Urinary bladder (tissue), 4 donors: Measurements from ENCODE around the gene RFX6. TPM values are rescaled to one million over a fixed set of nuclear protein-coding genes. Genes with fewer than 3 reads are reported as not detected.

Experiments
- DNase-seq: peaks from one replicate; pipeline ENCODE4 v3.0.0-alpha.2; 2015; ENCODE audit errors: extremely low spot score
- H3K27ac ChIP-seq: one replicate; pipeline ENCODE4 v1.5.1; 2013; ENCODE audit warnings: low read depth, mild to moderate bottlenecking, moderate library complexity
- H3K36me3 ChIP-seq: one replicate; pipeline ENCODE4 v1.6.1; 2013; ENCODE audit warnings: mild to moderate bottlenecking, moderate library complexity; ENCODE audit not compliant: insufficient read depth
- H3K4me1 ChIP-seq: one replicate; pipeline ENCODE4 v1.6.1; 2013; ENCODE audit warnings: mild to moderate bottlenecking, moderate library complexity; ENCODE audit not compliant: insufficient read depth
- H3K4me3 ChIP-seq: one replicate; pipeline ENCODE4 v1.5.1; 2013; ENCODE audit warnings: low read depth, low read length
- WGBS: extraction: QIAGEN DNeasy Blood & Tissue Kit; methylation state at CpG from one replicate; pipeline ENCODE4 v1.1.7; 2013; 5-methylcytosine and 5-hydroxymethylcytosine counted together
- polyA plus RNA-seq: library from polyadenylated mRNA; stranded (reverse); fragments of 200-250 nt; gene quantifications from one replicate; pipeline ENCODE4 v1.2.3, GENCODE V29; 2013
- total RNA-seq: library from RNA; depleted of rRNA; stranded (reverse); fragments of >200 nt; gene quantifications from one replicate; pipeline ENCODE4 v1.2.3, GENCODE V29; 2014
- donor health status: healthy with polysubstance abuse.
- donor health status: healthy.

The RFX6 gene
- total and polyA plus RNA-seq, 2 donors, result 0.06 TPM; not detected in 1

GRCh38 chr6:116928677-116929076, 51.6 kb downstream of the RFX6 start:
- H3K36me3 ChIP-seq, result no peaks in the 10 kb centered on the region
- H3K4me3 ChIP-seq, result no peak overlapping the region
- DNase-seq, result no peak
- H3K27ac ChIP-seq, result no peak overlapping the region
- no peaks in the 10 kb centered on the region for H3K4me1 ChIP-seq
- WGBS, result 51% methylated on average over 6 of the region's 6 CpGs

- no peaks in the 10 kb centered on the region for H3K36me3 ChIP-seq
- DNase-seq, result no peak
- no peak overlapping the region for H3K4me3 ChIP-seq
- 58% methylated on average over 1 of the region's 1 CpG for WGBS
- no peak overlapping the region for H3K27ac ChIP-seq
- no peaks in the 10 kb centered on the region for H3K4me1 ChIP-seq
These were observed 52.8 kb downstream of the RFX6 start for GRCh38 chr6:116929825-116930224.

- DNase-seq, result no peak
These were observed 54.4 kb downstream of the RFX6 start for GRCh38 chr6:116931456-116931855.

DNA sequence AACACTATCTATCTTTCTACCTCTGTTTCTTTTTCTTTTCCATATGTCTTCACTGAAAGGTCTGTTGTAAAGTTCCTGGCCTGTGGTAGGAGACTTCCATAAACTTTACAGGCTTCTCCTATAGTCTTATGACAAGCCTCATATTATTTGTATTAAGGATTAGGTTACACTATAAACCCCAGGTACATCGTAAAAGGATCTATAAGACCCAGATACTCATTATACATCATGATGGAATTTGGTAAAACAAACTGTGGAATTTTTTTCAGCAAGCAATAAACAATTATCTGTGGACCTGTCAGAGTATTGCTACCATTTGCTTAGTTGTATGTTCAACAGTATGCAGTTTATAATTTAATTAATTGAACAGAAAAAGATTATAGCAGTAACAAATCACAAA, 55.5 kb downstream of the RFX6 start:
- Histone ChIP-seq H3K36me3 (no peaks in the 10 kb centered on the region), H3K4me3 (no peak overlapping the region), H3K27ac (no peak overlapping the region), H3K4me1 (no peaks in the 10 kb centered on the region)
- no peak for DNase-seq
- WGBS, result 31% methylated on average over 1 of the region's 1 CpG

More at GRCh38 chr6:116931456-116931855, 54.4 kb downstream of the RFX6 start:
- no peak overlapping the region for H3K4me3 ChIP-seq
- H3K27ac ChIP-seq, result no peak overlapping the region
- no peaks in the 10 kb centered on the region for H3K4me1 ChIP-seq
- H3K36me3 ChIP-seq, result no peaks in the 10 kb centered on the region

- Histone ChIP-seq H3K27ac (no peak overlapping the region), H3K4me1 (no peaks in the 10 kb centered on the region), H3K36me3 (no peaks in the 10 kb centered on the region), H3K4me3 (no peak overlapping the region)
- DNase-seq, result no peak
- WGBS, result 8% methylated on average over 2 of the region's 2 CpGs
These were observed 56.4 kb downstream of the RFX6 start for GRCh38 chr6:116933485-116933884.

GRCh38 chr6:116938305-116938704, 61.3 kb downstream of the RFX6 start:
- Histone ChIP-seq H3K4me1 (no peaks in the 10 kb centered on the region), H3K27ac (no peak overlapping the region), H3K36me3 (no peaks in the 10 kb centered on the region), H3K4me3 (no peak overlapping the region)
- WGBS, result 89% methylated on average over 8 of the region's 8 CpGs
- no peak for DNase-seq

DNA sequence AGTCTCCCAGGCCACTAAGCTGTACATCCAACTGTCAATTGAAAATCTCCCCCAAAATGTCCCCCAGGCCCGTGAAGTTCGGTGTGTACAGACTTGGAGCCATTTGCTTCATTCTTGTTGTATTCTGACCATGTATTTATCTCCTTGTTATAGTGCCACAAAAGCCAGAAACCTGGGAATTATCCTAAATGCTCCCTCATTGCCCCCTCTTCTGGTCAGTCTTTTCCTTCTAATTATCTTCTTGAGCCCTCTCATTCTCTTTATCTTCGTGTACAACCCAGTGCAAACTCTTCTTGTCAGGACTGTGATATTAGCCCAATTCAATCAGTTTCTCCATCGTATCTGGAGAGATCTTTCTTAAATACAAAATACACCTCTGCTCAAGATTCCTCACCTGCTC, 64.7 kb downstream of the RFX6 start:
- Histone ChIP-seq H3K4me3 (no peak overlapping the region), H3K27ac (no peak overlapping the region), H3K36me3 (no peaks in the 10 kb centered on the region), H3K4me1 (no peaks in the 10 kb centered on the region)
- no peak for DNase-seq
- WGBS, result 52% methylated on average over 4 of the region's 4 CpGs

- no peaks in the 10 kb centered on the region for H3K36me3 ChIP-seq
- H3K4me3 ChIP-seq, result no peak overlapping the region
- DNase-seq, result no peak
- H3K27ac ChIP-seq, result no peak overlapping the region
- no peaks in the 10 kb centered on the region for H3K4me1 ChIP-seq
- WGBS, result 41% methylated on average over 5 of the region's 5 CpGs
These were observed 68.8 kb downstream of the RFX6 start for GRCh38 chr6:116945809-116946208.

DNA sequence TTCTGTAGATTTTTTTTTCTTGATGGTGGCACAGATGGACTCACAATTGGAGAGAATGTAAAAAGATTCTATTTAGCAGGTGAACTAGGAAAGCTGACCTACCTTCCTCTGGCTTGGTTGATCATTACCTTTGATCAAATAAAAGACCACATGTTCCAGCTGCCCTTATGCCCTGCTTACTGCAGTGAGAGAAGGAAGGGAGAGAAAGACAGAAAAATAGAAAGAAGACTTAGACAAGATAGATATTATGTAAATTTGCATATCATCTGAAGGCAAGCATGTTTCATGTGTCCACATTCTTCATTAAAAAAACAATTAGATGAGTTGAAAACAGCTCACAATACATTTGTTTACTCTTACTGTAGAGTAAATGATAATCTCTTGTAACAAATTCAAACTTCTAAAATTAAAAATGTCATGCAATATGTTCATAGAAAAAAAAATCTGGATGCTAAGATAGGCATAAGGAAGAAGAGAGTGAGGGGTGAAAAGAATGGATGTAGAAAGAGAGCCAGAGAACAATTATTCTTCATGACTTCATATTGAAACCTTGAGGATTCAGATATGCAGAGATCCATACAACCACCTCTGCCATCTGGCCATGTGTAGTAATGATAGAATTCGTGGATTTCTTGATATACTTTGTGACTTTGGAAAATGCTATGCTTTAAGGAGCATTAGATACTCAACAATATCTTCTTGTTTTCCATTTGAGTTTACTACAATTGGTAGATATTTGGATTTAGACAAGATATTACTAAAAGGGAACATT, 71.7 kb downstream of the RFX6 start:
- 65% methylated on average over 1 of the region's 1 CpG for WGBS
- Histone ChIP-seq H3K4me1 (no peaks in the 10 kb centered on the region), H3K27ac (no peak overlapping the region), H3K4me3 (no peak overlapping the region), H3K36me3 (no peaks in the 10 kb centered on the region)
- no peak for DNase-seq

- DNase-seq, result no peak
- H3K27ac ChIP-seq, result no peak overlapping the region
- no peak overlapping the region for H3K4me3 ChIP-seq
- no peaks in the 10 kb centered on the region for H3K36me3 ChIP-seq
- H3K4me1 ChIP-seq, result no peaks in the 10 kb centered on the region
- 53% methylated on average over 2 of the region's 2 CpGs for WGBS
These were observed 72.9 kb downstream of the RFX6 start for GRCh38 chr6:116949964-116950363.

- Histone ChIP-seq H3K36me3 (no peaks in the 10 kb centered on the region), H3K4me3 (no peak overlapping the region), H3K27ac (no peak overlapping the region), H3K4me1 (no peaks in the 10 kb centered on the region)
- DNase-seq, result no peak
- 33% methylated on average over 2 of the region's 2 CpGs for WGBS
These were observed 77.3 kb downstream of the RFX6 start for GRCh38 chr6:116954335-116954734.

DNA sequence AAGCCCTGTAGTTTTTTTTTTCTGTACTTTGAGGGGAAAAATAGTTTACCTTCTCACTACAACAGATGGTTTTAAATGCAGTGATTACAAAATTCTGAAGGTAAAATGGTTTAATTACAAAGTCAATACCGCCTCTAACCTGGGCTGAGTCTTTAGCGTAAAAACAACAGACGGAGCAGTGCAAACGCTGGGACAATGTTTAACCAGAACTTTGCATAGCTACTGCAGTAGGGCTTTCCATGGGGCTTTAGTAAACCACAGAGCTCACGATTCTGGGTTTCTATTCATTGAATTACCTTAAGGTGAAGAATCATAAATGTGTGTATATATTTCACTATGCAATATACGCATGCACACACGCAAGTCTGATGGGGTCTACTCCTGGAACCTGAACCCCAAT, 77.9 kb downstream of the RFX6 start:
- DNase-seq, result no peak
- 72% methylated on average over 7 of the region's 7 CpGs for WGBS
- no peak overlapping the region for H3K27ac ChIP-seq
- H3K4me3 ChIP-seq, result no peak overlapping the region
- H3K4me1 ChIP-seq, result no peaks in the 10 kb centered on the region
- no peaks in the 10 kb centered on the region for H3K36me3 ChIP-seq

- DNase-seq, result no peak
- no peak overlapping the region for H3K4me3 ChIP-seq
- no peak overlapping the region for H3K27ac ChIP-seq
- 35% methylated on average over 7 of the region's 7 CpGs for WGBS
- no peaks in the 10 kb centered on the region for H3K36me3 ChIP-seq
- no peaks in the 10 kb centered on the region for H3K4me1 ChIP-seq
These were observed 78.7 kb downstream of the RFX6 start for GRCh38 chr6:116955773-116956172.

DNA sequence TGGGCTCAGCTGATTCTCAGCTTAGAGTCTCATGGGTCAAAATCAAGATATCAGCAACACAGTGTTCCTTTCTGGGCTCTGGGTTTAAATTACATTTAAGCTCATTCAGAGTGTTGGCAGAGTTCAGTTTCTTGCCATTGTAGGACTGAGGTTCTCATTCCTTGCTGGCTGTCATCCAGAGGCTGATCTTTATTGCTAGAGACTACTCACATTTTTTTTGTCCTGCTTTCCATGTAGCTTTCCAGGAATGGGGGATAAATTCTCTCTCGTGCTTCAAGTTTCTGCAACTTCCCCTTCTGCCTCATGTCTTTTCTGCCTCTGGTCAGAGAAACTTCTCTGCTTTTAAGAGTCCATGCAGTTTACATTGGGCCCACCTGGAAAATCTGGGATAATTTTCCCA, 86.9 kb downstream of the RFX6 start:
- Histone ChIP-seq H3K27ac (no peak overlapping the region), H3K4me3 (no peak overlapping the region), H3K36me3 (no peaks in the 10 kb centered on the region), H3K4me1 (no peaks in the 10 kb centered on the region)
- DNase-seq, result no peak
- WGBS, result 15% methylated on average over 1 of the region's 1 CpG
